Panc1 (cell line): ENCODE data around the gene CFAP45. TPM values are rescaled to one million over a fixed set of nuclear protein-coding genes. Genes with fewer than 3 reads are reported as not detected.

Experiments used
- ATAC-seq: fragments of 200-7000 bp; cut with Tn5 transposase; 2 replicates; pipeline ENCODE4 v1.9.1; 2020; ENCODE audit warnings: mild to moderate bottlenecking, moderate library complexity
- BruUV-seq: library from RNA; stranded (reverse); fragments of 400-500 nt; replicated peaks from 2 replicates; lab custom pipeline; 2021; lab: Mats Ljungman, UMichigan
- CTCF ChIA-PET: fragments of 300-600 bp; sonication (Branson Sonifier 250); formaldehyde crosslinking; loops from one replicate; lab custom pipeline; 2022; ENCODE audit warnings: antibody characterized with exemption; lab: Charles Lee
- POLR2A ChIA-PET: fragments of 300-600 bp; sonication (Branson Sonifier 250); formaldehyde crosslinking; loops from one replicate; lab custom pipeline; 2022; ENCODE audit warnings: antibody characterized with exemption; lab: Charles Lee
- DNase-seq: peaks from one replicate; pipeline ENCODE4 v3.0.0-alpha.2; 2010; ENCODE audit warnings: low read depth, low spot score
- H3K27ac ChIP-seq: 2 replicates; pipeline ENCODE4 v1.5.1; 2011; ENCODE audit warnings: mild to moderate bottlenecking, low read length, inconsistent platforms
- H3K27me3 ChIP-seq: fragments of 200-500 bp; sonication (Bioruptor generic); 2 replicates; pipeline ENCODE4 v1.6.0; 2014; ENCODE audit warnings: low read length, inconsistent platforms; ENCODE audit not compliant: control insufficient read depth, insufficient read depth
- H3K36me3 ChIP-seq: fragments of 200-500 bp; sonication (Bioruptor generic); 2 replicates; pipeline ENCODE4 v1.5.1; 2014; ENCODE audit warnings: inconsistent platforms, mild to moderate bottlenecking, low read length, moderate library complexity; ENCODE audit not compliant: control insufficient read depth, insufficient read depth
- H3K4me1 ChIP-seq: 2 replicates; pipeline ENCODE4 v1.5.1; 2011; ENCODE audit warnings: inconsistent platforms, mild to moderate bottlenecking, low read length, moderate library complexity; ENCODE audit not compliant: control insufficient read depth, insufficient read depth
- H3K4me3 ChIP-seq, 2 experiments: 2 replicates each; pipeline ENCODE4 v1.5.1; 2011 to 2012; ENCODE audit warnings: low read depth in 2 of 2, low read length in 2 of 2, mild to moderate bottlenecking in 2 of 2, inconsistent platforms in 1 of 2, moderate library complexity in 1 of 2
- H3K9me3 ChIP-seq: fragments of 200-500 bp; sonication (Bioruptor generic); 2 replicates; pipeline ENCODE4 v1.5.1; 2014; ENCODE audit warnings: low read depth, mild to moderate bottlenecking, inconsistent platforms, low read length, moderate library complexity; ENCODE audit not compliant: control insufficient read depth, insufficient read depth
- POLR2AphosphoS5 ChIP-seq: IDR thresholded peaks from 2 replicates; pipeline ENCODE4 v1.6.1; 2012; ENCODE audit warnings: mild to moderate bottlenecking, low read depth, low read length, moderate library complexity
- REST ChIP-seq, 2 experiments: IDR thresholded peaks; 2 replicates each; pipeline ENCODE4 v1.6.1; 2011 to 2012; ENCODE audit warnings: low read depth in 2 of 2, control low read depth in 1 of 2, low read length in 1 of 2, mild to moderate bottlenecking in 1 of 2, moderate library complexity in 1 of 2; ENCODE audit not compliant: insufficient read depth in 1 of 2
- SIN3A ChIP-seq: IDR thresholded peaks from 2 replicates; pipeline ENCODE4 v1.6.1; 2012; ENCODE audit warnings: low read depth, mild to moderate bottlenecking, low read length, moderate library complexity, borderline replicate concordance; ENCODE audit not compliant: insufficient read depth
- TCF7L2 ChIP-seq: IDR thresholded peaks from 2 replicates; pipeline ENCODE4 v1.6.1; 2011; ENCODE audit warnings: mild to moderate bottlenecking, low read depth, low read length, inconsistent platforms
- in situ Hi-C: cut with HindIII; loops from 2 replicates; pipeline ENCODE4 v1.10.0; 2016; ENCODE audit warnings: low sequenced_read_pairs, low pct_unique_long_range_greater_than_20kb
- intact Hi-C: fragments of 100-400 bp; cut with micrococcal nuclease; formaldehyde crosslinking; loops from one replicate; pipeline ENCODE4 v1.10.0; 2022; ENCODE audit not compliant: unreplicated experiment
- total RNA-seq: library from RNA; stranded (reverse); gene quantifications from one replicate; pipeline ENCODE4 v1.2.1, GENCODE V29; 2021; ENCODE audit not compliant: unreplicated experiment
- TF ChIP-seq, protein P1 (sequence below): fragments of 450-650 bp; IDR thresholded peaks from 2 replicates; pipeline ENCODE4 v1.5.1; 2017; ENCODE audit warnings: mild to moderate bottlenecking

The CFAP45 gene
- total RNA-seq, 1 experiment from 2014 or later, result 1.6 TPM

GRCh38 chr1:159873530-159874143, 26.3 kb downstream of the CFAP45 start:
- POLR2A ChIA-PET, result no interaction called here
- no peak for ATAC-seq

GRCh38 chr1:159872891-159873290, 27.1 kb downstream of the CFAP45 start:
- DNase-seq, result no peak
- no TSS peak for BruUV-seq

More at GRCh38 chr1:159873530-159874143, 26.3 kb downstream of the CFAP45 start:
- intact Hi-C loops, result no loop called here
- H3K36me3 ChIP-seq, result no peaks in the 10 kb centered on the region
- in situ Hi-C loops, result no loop called here
- H3K9me3 ChIP-seq, result no peaks in the 10 kb centered on the region
- TF ChIP-seq SIN3A, result no peak
- no peak for TF ChIP-seq TCF7L2
- no peak for TF ChIP-seq POLR2AphosphoS5
- TF ChIP-seq REST (IDR thresholded peaks at IDR 0.05; ENCODE audit: insufficient read depth in 1 of 2, low read depth in 2 of 2, low read length in 1 of 2), result no peak
- TF ChIP-seq, protein P1, sequence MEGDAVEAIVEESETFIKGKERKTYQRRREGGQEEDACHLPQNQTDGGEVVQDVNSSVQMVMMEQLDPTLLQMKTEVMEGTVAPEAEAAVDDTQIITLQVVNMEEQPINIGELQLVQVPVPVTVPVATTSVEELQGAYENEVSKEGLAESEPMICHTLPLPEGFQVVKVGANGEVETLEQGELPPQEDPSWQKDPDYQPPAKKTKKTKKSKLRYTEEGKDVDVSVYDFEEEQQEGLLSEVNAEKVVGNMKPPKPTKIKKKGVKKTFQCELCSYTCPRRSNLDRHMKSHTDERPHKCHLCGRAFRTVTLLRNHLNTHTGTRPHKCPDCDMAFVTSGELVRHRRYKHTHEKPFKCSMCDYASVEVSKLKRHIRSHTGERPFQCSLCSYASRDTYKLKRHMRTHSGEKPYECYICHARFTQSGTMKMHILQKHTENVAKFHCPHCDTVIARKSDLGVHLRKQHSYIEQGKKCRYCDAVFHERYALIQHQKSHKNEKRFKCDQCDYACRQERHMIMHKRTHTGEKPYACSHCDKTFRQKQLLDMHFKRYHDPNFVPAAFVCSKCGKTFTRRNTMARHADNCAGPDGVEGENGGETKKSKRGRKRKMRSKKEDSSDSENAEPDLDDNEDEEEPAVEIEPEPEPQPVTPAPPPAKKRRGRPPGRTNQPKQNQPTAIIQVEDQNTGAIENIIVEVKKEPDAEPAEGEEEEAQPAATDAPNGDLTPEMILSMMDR, result no peak
- no peak overlapping the region for H3K4me3 ChIP-seq
- no peaks in the 10 kb centered on the region for H3K27me3 ChIP-seq
- CTCF ChIA-PET, result interaction anchor here (0.7 kb wide), 1 partner anchor 703 kb away, joined by 5 read pairs; no protein-coding TSS in a partner anchor
- no peak overlapping the region for H3K27ac ChIP-seq
- H3K4me1 ChIP-seq, result no peaks in the 10 kb centered on the region
- no TSS peak for BruUV-seq
- no peak for DNase-seq

More at GRCh38 chr1:159872891-159873290, 27.1 kb downstream of the CFAP45 start:
- in situ Hi-C loops, result no loop called here
- POLR2A ChIA-PET, result no interaction called here
- H3K27me3 ChIP-seq, result no peaks in the 10 kb centered on the region
- H3K9me3 ChIP-seq, result no peaks in the 10 kb centered on the region
- CTCF ChIA-PET, result interaction anchor here (1.6 kb wide), 1 partner anchor 22 kb away, joined by 3 read pairs; no protein-coding TSS in a partner anchor
- ATAC-seq, result no peak
- intact Hi-C loops, result no loop called here
- no peaks in the 10 kb centered on the region for H3K4me1 ChIP-seq
- TF ChIP-seq SIN3A, result no peak
- TF ChIP-seq REST (IDR thresholded peaks at IDR 0.05; ENCODE audit: insufficient read depth in 1 of 2, low read depth in 2 of 2, low read length in 1 of 2), result no peak
- H3K4me3 ChIP-seq, result no peak overlapping the region
- no peak overlapping the region for H3K27ac ChIP-seq
- no peaks in the 10 kb centered on the region for H3K36me3 ChIP-seq
